Endothelial cell of coronary artery (primary cell): ENCODE results near the gene FMNL2. TPM values are rescaled to one million over a fixed set of nuclear protein-coding genes. Genes with fewer than 3 reads are reported as not detected.

Experiments used
- total RNA-seq: library from RNA; depleted of rRNA; stranded (reverse); fragments of >200 nt; gene quantifications from 2 replicates; pipeline ENCODE4 v1.2.3, GENCODE V29; 2014

Gene FMNL2
- total RNA-seq: 36.0 and 40.3 TPM in 2 replicates

DNA sequence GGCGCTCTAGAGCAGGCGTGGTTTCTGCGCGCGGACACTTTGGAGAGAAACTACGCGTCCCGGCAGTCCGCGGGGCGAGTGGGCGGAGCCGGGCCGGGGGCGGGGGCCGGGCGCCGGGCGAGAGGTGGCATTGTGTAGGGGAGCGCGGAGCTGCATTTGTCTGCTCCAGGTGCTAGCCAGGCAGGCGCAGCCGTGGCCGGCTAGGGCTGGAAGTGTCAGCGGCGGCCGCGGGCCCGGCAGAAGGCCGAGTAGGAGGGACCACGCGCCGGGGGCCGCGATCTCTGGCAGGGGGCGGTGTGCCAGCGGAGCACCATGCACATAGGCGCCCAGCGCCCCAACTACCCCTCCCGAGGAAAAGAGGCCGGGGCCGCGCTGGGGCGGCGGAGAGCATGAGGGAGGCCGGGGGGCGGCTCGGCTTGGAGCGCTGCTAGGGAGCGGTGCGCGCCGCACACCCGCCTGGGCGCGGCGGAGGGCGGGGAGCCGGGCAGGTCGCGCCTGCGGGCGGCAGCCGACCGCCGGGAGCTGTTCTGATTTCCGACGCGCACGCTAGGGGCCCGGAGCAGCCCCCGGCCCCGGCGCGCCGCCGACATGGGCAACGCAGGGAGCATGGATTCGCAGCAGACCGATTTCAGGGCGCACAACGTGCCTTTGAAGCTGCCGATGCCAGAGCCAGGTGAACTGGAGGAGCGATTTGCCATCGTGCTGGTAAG lies at the start of gene FMNL2:
Gene FMNL2 (plus strand): TSS at position 159 of the 710 bp plus-strand sequence.

Other genes starting within 250 kb of the FMNL2 start
- gene CACNB4, start 236.1 kb upstream of the FMNL2 start, total RNA-seq: 0.18 and 0.28 TPM in 2 replicates
- 20.2 and 25.7 TPM in 2 replicates for gene STAM2, start 159.4 kb upstream of the FMNL2 start, total RNA-seq